Stimulated activated CD4-positive, alpha-beta T cell treated with anti-CD3 and anti-CD28 coated beads, Interleukin-1b, Interleukin-23, amount 100 ng/mL, for 24 hours (primary cell): ENCODE data around the gene NSD2.

ENCODE experiments used
- DNase-seq, 4 experiments: peaks; one replicate each; pipeline ENCODE4 v3.0.0-alpha.2; 2020; ENCODE audit warnings: low read depth in 4 of 4, low spot score in 1 of 4

Gene NSD2

GRCh38 chr4:1940566-1940965 is 69.4 kb downstream of the NSD2 start:
- DNase-seq: no peak

GRCh38 chr4:1943928-1944327 is 72.7 kb downstream of the NSD2 start:
- DNase-seq: no peak

GRCh38 chr4:1945124-1945895 is 74.1 kb downstream of the NSD2 start:
- no peak for DNase-seq

- DNase-seq: no peak
Observed at GRCh38 chr4:1945912-1946311, 74.7 kb downstream of the NSD2 start.

- no peak for DNase-seq
Observed at GRCh38 chr4:1948232-1948631, 77.0 kb downstream of the NSD2 start.

- DNase-seq: no peak
Observed at GRCh38 chr4:1948892-1949436, 77.8 kb downstream of the NSD2 start.

GRCh38 chr4:1950369-1950768 is 79.2 kb downstream of the NSD2 start:
- DNase-seq: no peak

- no peak for DNase-seq
Observed at GRCh38 chr4:1952058-1952700, 81.0 kb downstream of the NSD2 start.

- no peak for DNase-seq
Observed at GRCh38 chr4:1952719-1953118, 81.5 kb downstream of the NSD2 start.

- DNase-seq: no peak
Observed at GRCh38 chr4:1953335-1953734, 82.1 kb downstream of the NSD2 start.

GRCh38 chr4:1956631-1957030 is 85.4 kb downstream of the NSD2 start:
- DNase-seq: no peak

- no peak for DNase-seq
Observed at GRCh38 chr4:1958276-1959103, 87.3 kb downstream of the NSD2 start.

GRCh38 chr4:1959104-1959384 is 87.9 kb downstream of the NSD2 start:
- DNase-seq: no peak

- DNase-seq: no peak
Observed at GRCh38 chr4:1960170-1960825, 89.1 kb downstream of the NSD2 start.

GRCh38 chr4:1961038-1961437 is 89.8 kb downstream of the NSD2 start:
- DNase-seq: no peak

GRCh38 chr4:1961563-1961962 is 90.4 kb downstream of the NSD2 start:
- DNase-seq: no peak

GRCh38 chr4:1962980-1963379 is 91.8 kb downstream of the NSD2 start:
- no peak for DNase-seq

- DNase-seq: no peak
Observed at GRCh38 chr4:1964443-1964842, 93.2 kb downstream of the NSD2 start.

GRCh38 chr4:1964971-1965370 is 93.8 kb downstream of the NSD2 start:
- no peak for DNase-seq

GRCh38 chr4:1967512-1968149 is 96.4 kb downstream of the NSD2 start:
- no peak for DNase-seq
